GM12874 (cell line): ENCODE results near the gene PRC1.

Source experiments
- CTCF ChIP-seq: IDR thresholded peaks from 2 replicates; pipeline ENCODE4 v1.5.1; 2011; ENCODE audit warnings: low read depth, mild to moderate bottlenecking, control low read depth, low read length, moderate library complexity; ENCODE audit not compliant: insufficient read depth

The PRC1 gene

GRCh38 chr15:90953947-90954711 is 40.2 kb downstream of the PRC1 start:
- TF ChIP-seq CTCF, result no peak

GRCh38 chr15:90952901-90953677 is 41.2 kb downstream of the PRC1 start:
- no peak for TF ChIP-seq CTCF

- no peak for TF ChIP-seq CTCF
These were observed 43.7 kb downstream of the PRC1 start for GRCh38 chr15:90950676-90951075.

GRCh38 chr15:90949979-90950675 is 44.2 kb downstream of the PRC1 start:
- TF ChIP-seq CTCF, result no peak

- TF ChIP-seq CTCF, result no peak
These were observed 45.8 kb downstream of the PRC1 start for GRCh38 chr15:90948506-90948905.

GRCh38 chr15:90947577-90948357 is 46.6 kb downstream of the PRC1 start:
- no peak for TF ChIP-seq CTCF
